GM15510 (cell line): Measurements from ENCODE around the gene DIAPH2.

Experiments
- POLR2A ChIP-seq: IDR thresholded peaks from 3 replicates; pipeline ENCODE4 v1.6.1; 2011; ENCODE audit warnings: borderline replicate concordance; ENCODE audit not compliant: insufficient read length; ENCODE audit errors: extremely low read depth

DIAPH2 gene

GRCh38 chrX:97102938-97103337 is 418.3 kb downstream of the DIAPH2 start:
- no peak for TF ChIP-seq POLR2A

DNA sequence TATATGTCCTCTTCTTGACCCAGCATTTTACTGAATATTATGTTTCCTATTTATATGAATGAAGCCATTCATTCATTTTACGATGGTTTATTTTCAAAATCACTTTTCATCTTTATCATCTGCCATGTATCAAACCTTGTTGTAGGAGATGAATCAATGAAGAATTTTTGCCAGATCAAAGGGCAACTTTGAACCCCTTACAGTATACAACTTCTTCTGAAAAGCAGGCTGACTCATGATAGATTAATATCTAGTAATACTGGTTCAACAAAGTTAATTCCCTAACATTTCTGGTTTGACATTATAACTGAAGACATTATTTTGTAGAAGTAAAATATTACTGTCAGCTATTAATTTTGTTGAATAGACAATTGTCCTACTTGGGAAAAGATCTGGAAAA is 425.1 kb downstream of the DIAPH2 start:
- TF ChIP-seq POLR2A = no peak

DNA sequence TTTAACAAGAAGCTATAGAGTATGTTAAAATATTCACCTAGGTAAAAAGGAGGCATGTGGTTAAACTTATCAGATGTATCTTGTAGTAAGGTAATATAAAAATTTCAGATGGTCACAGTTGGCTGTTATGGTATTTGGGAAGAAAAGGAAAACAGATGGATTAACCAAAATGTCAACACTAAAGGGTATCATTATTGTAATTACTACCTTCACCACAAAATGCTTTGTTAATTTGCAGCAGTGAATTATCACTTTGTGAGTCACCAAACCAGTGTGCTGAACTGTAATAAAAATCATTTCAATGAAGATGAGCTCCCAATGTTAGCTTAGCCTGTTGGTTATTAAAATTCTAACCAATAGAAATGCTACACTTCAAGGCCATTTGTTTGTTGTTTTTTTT is 432.9 kb downstream of the DIAPH2 start:
- TF ChIP-seq POLR2A = no peak

DNA sequence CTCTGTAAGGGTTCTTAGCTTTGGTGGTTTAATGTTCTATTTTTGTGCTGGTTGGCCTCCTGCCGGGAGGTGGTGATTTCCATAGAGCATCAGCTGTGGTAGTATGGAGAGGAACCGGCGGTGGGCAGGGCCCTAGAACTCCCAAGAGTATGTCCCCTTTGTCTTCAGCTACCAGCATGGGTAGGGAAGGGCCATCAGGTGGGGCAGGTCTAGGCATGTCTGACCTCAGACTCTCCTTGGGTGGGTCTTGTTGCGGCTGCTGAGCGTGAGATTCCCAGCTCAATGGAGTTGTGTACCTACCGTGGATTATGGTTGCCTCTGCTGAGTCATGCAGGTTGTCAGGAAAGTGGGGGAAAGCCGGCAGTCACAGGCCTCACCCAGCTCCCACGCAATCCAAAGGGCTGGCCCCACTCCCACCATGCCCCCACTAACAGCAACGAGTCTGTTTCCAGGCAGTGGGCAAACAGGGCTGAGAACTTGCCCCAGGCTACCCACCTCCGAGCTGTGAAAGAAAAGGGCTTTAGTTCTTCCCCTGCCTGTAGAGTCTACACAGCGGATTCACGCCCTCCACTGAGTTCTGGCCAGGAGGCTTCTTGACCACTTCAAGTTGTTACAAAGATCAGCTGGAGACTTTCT is 434.9 kb downstream of the DIAPH2 start:
- no peak for TF ChIP-seq POLR2A

- TF ChIP-seq POLR2A = no peak
Measured at GRCh38 chrX:97123001-97123400, 438.4 kb downstream of the DIAPH2 start.

GRCh38 chrX:97126020-97126419 is 441.4 kb downstream of the DIAPH2 start:
- TF ChIP-seq POLR2A = no peak

DNA sequence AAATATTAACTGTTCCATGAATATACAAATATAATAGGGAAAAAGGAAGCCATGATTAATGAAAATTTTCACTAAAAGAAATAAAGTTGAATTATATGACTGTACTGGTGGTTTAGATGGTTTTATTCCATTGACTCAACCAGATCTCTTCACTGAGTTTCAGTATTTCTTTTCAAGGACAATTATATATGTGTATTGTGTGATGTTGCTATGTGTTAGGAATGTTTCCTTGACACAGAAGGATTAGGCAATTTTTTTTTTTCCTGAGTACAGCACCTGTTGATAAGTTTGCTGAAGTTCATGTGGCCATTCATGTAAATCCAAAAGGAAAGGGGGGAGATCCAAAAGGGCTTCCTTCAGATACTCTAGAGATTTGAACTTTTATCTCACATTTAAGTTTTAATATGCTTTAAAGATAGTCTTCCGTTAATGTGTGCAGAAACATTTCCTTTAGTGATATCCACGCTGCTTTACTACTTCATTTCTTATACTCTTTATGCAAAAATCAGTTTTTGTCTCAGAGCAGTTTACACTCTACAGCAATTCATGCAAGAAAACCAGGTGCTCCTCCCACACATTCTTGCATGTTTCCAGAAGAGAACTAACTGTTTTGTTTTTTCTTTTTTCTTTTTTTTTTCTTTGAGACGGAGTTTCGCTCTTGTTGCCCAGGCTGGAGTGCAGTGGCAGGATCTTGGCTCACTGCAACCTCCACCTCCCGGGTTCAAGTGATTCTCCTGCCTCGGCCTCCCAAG is 448.2 kb downstream of the DIAPH2 start:
- TF ChIP-seq POLR2A = no peak

DNA sequence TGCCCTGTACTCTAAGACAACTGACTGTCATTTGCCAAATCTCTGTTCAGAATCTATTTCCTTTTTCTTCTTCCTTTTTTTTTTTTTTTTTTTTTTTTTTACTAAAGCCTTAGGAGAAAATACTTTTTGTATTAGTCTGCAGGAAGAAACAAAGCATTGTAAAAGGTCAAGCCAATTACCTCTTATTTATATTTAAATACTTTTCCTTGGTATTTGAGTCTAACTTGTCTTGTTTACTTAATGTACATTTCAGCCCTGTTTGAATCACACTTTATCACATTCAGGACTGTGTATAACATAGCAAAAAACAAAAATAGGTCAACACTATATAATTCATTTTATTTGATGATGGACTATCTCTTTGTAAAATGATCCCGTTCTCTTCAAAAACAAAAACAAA is 461.3 kb downstream of the DIAPH2 start:
- no peak for TF ChIP-seq POLR2A

- TF ChIP-seq POLR2A = no peak
Measured at GRCh38 chrX:97155816-97156215, 471.2 kb downstream of the DIAPH2 start.

DNA sequence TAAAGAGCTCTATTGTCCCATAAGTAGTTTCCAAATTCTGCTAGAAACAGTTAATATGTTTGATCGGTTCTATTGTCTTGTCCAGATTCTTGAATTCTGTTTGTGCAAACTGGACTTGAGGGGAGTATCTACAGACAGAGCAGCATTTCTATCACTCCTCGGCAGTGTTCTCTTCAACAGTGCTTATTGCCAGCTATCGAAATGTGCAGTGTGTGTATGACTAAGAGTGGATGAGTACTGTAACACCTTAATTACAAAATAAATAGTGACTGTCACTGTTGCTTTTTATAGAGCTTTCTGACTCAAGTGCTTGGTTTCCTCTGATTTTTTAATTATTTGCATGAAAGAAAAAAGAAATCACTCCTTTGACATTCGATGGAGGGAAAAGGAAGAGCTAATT is 473.6 kb downstream of the DIAPH2 start:
- no peak for TF ChIP-seq POLR2A

DNA sequence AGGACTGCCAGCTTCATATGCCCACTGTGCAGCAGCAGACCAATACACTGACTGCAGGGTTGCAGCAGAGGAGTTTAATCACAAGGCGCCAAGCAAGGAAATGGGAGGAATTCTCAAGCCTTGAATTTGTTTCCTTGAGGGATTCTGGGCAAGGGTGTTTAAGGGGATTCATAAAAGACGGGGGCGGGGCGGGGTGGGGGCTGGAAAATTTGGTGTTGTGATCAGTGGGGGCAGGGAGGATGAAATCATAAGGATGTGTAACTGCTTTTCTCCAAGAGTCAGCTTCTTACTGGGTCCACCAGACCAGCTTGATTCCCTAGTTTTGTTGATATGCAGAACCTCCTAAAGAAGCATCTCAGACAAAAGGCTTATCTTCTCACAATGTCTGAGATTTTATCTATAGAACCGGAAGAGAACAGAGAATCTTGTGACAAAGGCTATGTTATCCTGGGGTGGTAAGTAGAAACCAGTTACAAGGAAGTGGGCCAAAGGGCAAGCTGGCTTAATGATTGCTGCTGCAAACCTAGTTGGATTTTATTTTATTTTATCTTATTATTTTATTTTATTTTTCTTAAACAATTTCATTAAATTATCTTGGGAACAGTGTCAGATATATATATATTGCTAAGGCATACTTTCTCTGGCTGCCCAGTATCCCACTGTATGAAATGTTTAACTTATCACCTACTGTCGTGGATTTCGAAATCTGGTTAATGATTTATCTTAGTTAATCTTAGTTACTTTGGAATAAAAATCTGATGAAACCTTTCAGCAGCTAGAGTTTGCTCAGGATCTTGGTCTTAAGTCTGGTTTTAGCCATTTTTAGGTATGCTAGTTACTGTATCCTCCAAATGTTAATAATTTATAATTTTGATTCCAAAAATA is 475.5 kb downstream of the DIAPH2 start:
- no peak for TF ChIP-seq POLR2A

GRCh38 chrX:97167333-97167732 is 482.7 kb downstream of the DIAPH2 start:
- no peak for TF ChIP-seq POLR2A

GRCh38 chrX:97168646-97169045 is 484.0 kb downstream of the DIAPH2 start:
- no peak for TF ChIP-seq POLR2A

- no peak for TF ChIP-seq POLR2A
Measured at GRCh38 chrX:97175147-97175546, 490.5 kb downstream of the DIAPH2 start.

DNA sequence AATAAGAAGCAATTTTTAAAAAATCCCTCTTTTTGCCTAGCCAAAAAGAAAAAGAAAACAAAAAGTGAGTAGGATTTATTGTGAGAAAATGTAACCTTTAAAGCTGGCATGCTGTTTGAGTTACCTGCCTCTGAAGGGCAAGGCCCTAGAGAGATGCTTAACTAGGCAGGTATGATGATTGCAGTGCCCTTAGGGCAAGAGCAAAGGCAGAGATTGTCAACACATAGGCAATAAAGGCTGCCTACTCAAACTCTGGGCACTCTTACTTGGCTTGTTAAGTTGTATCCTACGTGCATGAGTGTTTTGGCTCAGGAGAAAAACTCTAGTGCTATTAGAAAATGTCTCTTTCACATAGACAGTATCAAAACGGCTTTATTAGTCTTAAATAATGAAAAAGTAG is 505.0 kb downstream of the DIAPH2 start:
- TF ChIP-seq POLR2A = no peak
